NOMO-1 treated with dmso at 0.1 percent for 144 hours (cell line): ENCODE results near the gene TEX38.
A peak's percentile ranks its signal among the peaks of the same experiment; 100 is the strongest.
"Not testable (repeated sequence)": the region's sequence is repeated elsewhere in the genome, so short reads cannot be mapped to it uniquely, and the experiment has no call there.

ENCODE experiments used
- DNase-seq: peaks from one replicate; lab custom pipeline; 2025; ENCODE audit not compliant: unreplicated experiment; lab: John Stamatoyannopoulos, UW

Gene TEX38

GRCh38 chr1:46654698-46655097 is 17.0 kb upstream of the TEX38 start:
- DNase-seq, result not testable (repeated sequence)

- no peak for DNase-seq
Measured at GRCh38 chr1:46655848-46656247, 15.8 kb upstream of the TEX38 start.

GRCh38 chr1:46656643-46657042 is 15.0 kb upstream of the TEX38 start:
- DNase-seq, result no peak

- DNase-seq, result no peak
Measured at GRCh38 chr1:46657775-46658174, 13.9 kb upstream of the TEX38 start.

- DNase-seq, result no peak
Measured at GRCh38 chr1:46659307-46659870, 12.3 kb upstream of the TEX38 start.

- not testable (repeated sequence) for DNase-seq
Measured at GRCh38 chr1:46660116-46660515, 11.5 kb upstream of the TEX38 start.

GRCh38 chr1:46662919-46663318 is 8.7 kb upstream of the TEX38 start:
- DNase-seq, result not testable (repeated sequence)

- DNase-seq, result no peak
Measured at GRCh38 chr1:46665983-46666382, 5.7 kb upstream of the TEX38 start.

- peak; percentile 71 for DNase-seq
Measured at GRCh38 chr1:46667782-46668760, 3.6 kb upstream of the TEX38 start, which contains the start of gene ATPAF1. Gene ATPAF1 (minus strand): TSS chr1:46668364. CDS start chr1:46668322, 42 bp downstream.

- DNase-seq, result no peak
Measured at GRCh38 chr1:46670134-46670533, 1.5 kb upstream of the TEX38 start.

- DNase-seq, result no peak
Measured at GRCh38 chr1:46672696-46673095, 1.0 kb downstream of the TEX38 start.

GRCh38 chr1:46673749-46674182 is 2.1 kb downstream of the TEX38 start:
- DNase-seq, result no peak

- DNase-seq, result no peak
Measured at GRCh38 chr1:46675549-46676314, 4.1 kb downstream of the TEX38 start.

- DNase-seq, result no peak
Measured at GRCh38 chr1:46676531-46676930, 4.9 kb downstream of the TEX38 start.

- no peak for DNase-seq
Measured at GRCh38 chr1:46677339-46677738, 5.7 kb downstream of the TEX38 start.

GRCh38 chr1:46679789-46680573 is 8.3 kb downstream of the TEX38 start:
- no peak for DNase-seq

GRCh38 chr1:46681333-46682034 is 9.8 kb downstream of the TEX38 start:
- DNase-seq, result no peak

- DNase-seq, result no peak
Measured at GRCh38 chr1:46682064-46682463, 10.4 kb downstream of the TEX38 start.

- DNase-seq, result no peak
Measured at GRCh38 chr1:46684670-46685069, 13.0 kb downstream of the TEX38 start.

- no peak for DNase-seq
Measured at GRCh38 chr1:46686255-46686654, 14.6 kb downstream of the TEX38 start.
